Hepatocyte (in vitro differentiated cells): ENCODE data around the gene GID8. TPM values are rescaled to one million over a fixed set of nuclear protein-coding genes. Genes with fewer than 3 reads are reported as not detected.

Experiments
- DNase-seq: peaks from one replicate; pipeline ENCODE4 v3.0.0-alpha.2; 2016; ENCODE audit warnings: low spot score
- H2AFZ ChIP-seq: fragments of 200-600 bp; sonication (generic); 2 replicates; pipeline ENCODE4 v1.6.0; 2016; ENCODE audit warnings: antibody characterized with exemption, mild to moderate bottlenecking
- H3K27ac ChIP-seq: fragments of 200-600 bp; sonication (generic); 2 replicates; pipeline ENCODE4 v1.5.1; 2016; ENCODE audit warnings: mild to moderate bottlenecking
- H3K27me3 ChIP-seq: fragments of 200-600 bp; sonication (generic); 2 replicates; pipeline ENCODE4 v1.6.1; 2016
- H3K36me3 ChIP-seq: fragments of 200-600 bp; sonication (generic); replicated peaks from 2 replicates; pipeline ENCODE4 v1.5.1; 2016; ENCODE audit warnings: low read depth; ENCODE audit not compliant: insufficient read depth
- H3K4me1 ChIP-seq: fragments of 200-600 bp; sonication (generic); 2 replicates; pipeline ENCODE4 v1.5.1; 2016; ENCODE audit warnings: mild to moderate bottlenecking, moderate library complexity; ENCODE audit not compliant: insufficient read depth
- H3K4me2 ChIP-seq: fragments of 200-600 bp; sonication (generic); 2 replicates; pipeline ENCODE4 v1.6.0; 2016
- H3K4me3 ChIP-seq: fragments of 200-600 bp; sonication (generic); 2 replicates; pipeline ENCODE4 v1.5.1; 2016; ENCODE audit warnings: mild to moderate bottlenecking
- H3K79me2 ChIP-seq: fragments of 200-600 bp; sonication (generic); 2 replicates; pipeline ENCODE4 v1.6.0; 2017; ENCODE audit warnings: mild to moderate bottlenecking
- H3K9me2 ChIP-seq: fragments of 200-600 bp; sonication (generic); replicated peaks from 2 replicates; pipeline ENCODE4 v1.6.0; 2017; ENCODE audit warnings: mild to moderate bottlenecking; ENCODE audit not compliant: insufficient read depth
- H3K9me3 ChIP-seq: fragments of 200-600 bp; sonication (generic); 2 replicates; pipeline ENCODE4 v1.5.1; 2016; ENCODE audit warnings: low read depth, mild to moderate bottlenecking
- H4K20me1 ChIP-seq: fragments of 200-600 bp; sonication (generic); 2 replicates; pipeline ENCODE4 v1.6.0; 2016; ENCODE audit warnings: mild to moderate bottlenecking; ENCODE audit not compliant: insufficient read depth, poor library complexity, severe bottlenecking
- CTCF ChIP-seq: fragments of 200-600 bp; sonication (generic); IDR thresholded peaks from 2 replicates; pipeline ENCODE4 v1.5.1; 2016; ENCODE audit warnings: antibody characterized with exemption, mild to moderate bottlenecking; ENCODE audit not compliant: poor library complexity
- EZH2 ChIP-seq: fragments of 200-600 bp; sonication (generic); IDR thresholded peaks from 2 replicates; pipeline ENCODE4 v1.6.1; 2016; ENCODE audit warnings: antibody characterized with exemption, mild to moderate bottlenecking, borderline replicate concordance
- EZH2phosphoT487 ChIP-seq: fragments of 200-600 bp; sonication (generic); IDR thresholded peaks from one replicate; pipeline ENCODE4 v1.6.1; 2018; ENCODE audit warnings: antibody characterized with exemption, mild to moderate bottlenecking, low read depth, moderate library complexity; ENCODE audit not compliant: unreplicated experiment, severe bottlenecking
- WGBS: methylation state at CpG from one replicate; pipeline ENCODE4 v1.1.6; 2016; ENCODE audit warnings: low lambda C conversion rate; ENCODE audit errors: missing lambda C conversion rate; 5-methylcytosine and 5-hydroxymethylcytosine counted together
- polyA plus RNA-seq: library from polyadenylated mRNA; unstranded; fragments of >200 nt; fragmentation: Nextera tagmentation; extraction: Ambion mirVana; gene quantifications from 2 replicates; pipeline ENCODE4 v1.2.1, GENCODE V29; 2016
- total RNA-seq: library from RNA; depleted of rRNA; stranded (reverse); fragments of >200 nt; gene quantifications from 2 replicates; pipeline ENCODE4 v1.2.3, GENCODE V29; 2014

The GID8 gene
- total and polyA plus RNA-seq, 2 experiments from 2014 or later = 16.5 to 35.4 TPM

GRCh38 chr20:62947532-62948300 lies 9.8 kb downstream of the GID8 start:
- H3K79me2 ChIP-seq = peaks cover 43% of the 10 kb centered on the region
- 98% methylated on average over 17 of the region's 17 CpGs for WGBS
- no peak overlapping the region for H3K4me3 ChIP-seq
- H3K27ac ChIP-seq = no peak overlapping the region
- no peaks in the 10 kb centered on the region for H3K27me3 ChIP-seq
- H3K9me3 ChIP-seq = no peaks in the 10 kb centered on the region
- TF ChIP-seq CTCF (no peak), EZH2phosphoT487 (no peak)
- H3K4me2 ChIP-seq = no peak overlapping the region
- no peak for DNase-seq
- H4K20me1 ChIP-seq = peaks cover 8% of the 10 kb centered on the region
- H2AFZ ChIP-seq = no peak overlapping the region
- peaks cover 7% of the 10 kb centered on the region for H3K4me1 ChIP-seq
- no peaks in the 10 kb centered on the region for H3K9me2 ChIP-seq
- no peaks in the 10 kb centered on the region for H3K36me3 ChIP-seq

- no peaks in the 10 kb centered on the region for H3K27me3 ChIP-seq
- H2AFZ ChIP-seq = no peak overlapping the region
- no peaks in the 10 kb centered on the region for H3K9me3 ChIP-seq
- peaks cover 19% of the 10 kb centered on the region for H3K4me1 ChIP-seq
- no peak for DNase-seq
- no peak overlapping the region for H3K4me2 ChIP-seq
- no peak overlapping the region for H3K27ac ChIP-seq
- no peak overlapping the region for H3K4me3 ChIP-seq
- TF ChIP-seq EZH2phosphoT487 (no peak), CTCF (no peak), EZH2 (no peak)
- WGBS = 91% methylated on average over 6 of the region's 6 CpGs
- peaks cover 3% of the 10 kb centered on the region for H4K20me1 ChIP-seq
- H3K79me2 ChIP-seq = peaks cover 30% of the 10 kb centered on the region
- H3K36me3 ChIP-seq = no peaks in the 10 kb centered on the region
- no peaks in the 10 kb centered on the region for H3K9me2 ChIP-seq
Observed at GRCh38 chr20:62949153-62949821, 11.3 kb downstream of the GID8 start.

DNA sequence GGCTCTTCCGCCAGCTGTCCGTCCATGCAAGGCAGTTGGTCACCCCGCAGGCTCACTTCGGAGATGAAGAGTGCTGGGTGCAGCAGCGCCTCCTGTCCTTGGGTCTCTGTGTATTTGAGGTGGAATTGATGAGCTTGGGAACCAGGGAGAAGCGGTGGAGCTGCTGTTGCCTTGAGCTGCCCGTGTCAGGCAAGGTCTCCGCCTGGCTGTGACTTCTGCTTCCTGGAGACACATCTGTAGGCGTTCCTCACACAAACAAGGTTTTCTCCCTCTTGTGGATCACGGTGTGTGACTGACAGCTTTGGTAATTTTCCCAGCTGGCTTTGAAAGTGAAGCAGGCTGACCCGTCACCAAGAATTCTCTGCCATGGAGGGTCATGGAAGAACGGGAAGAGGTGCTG lies 12.0 kb downstream of the GID8 start:
- TF ChIP-seq EZH2phosphoT487 (no peak), EZH2 (no peak), CTCF (no peak)
- no peak overlapping the region for H3K27ac ChIP-seq
- no peak overlapping the region for H3K4me2 ChIP-seq
- peaks cover 29% of the 10 kb centered on the region for H3K79me2 ChIP-seq
- H3K4me1 ChIP-seq = peaks cover 26% of the 10 kb centered on the region
- no peak overlapping the region for H2AFZ ChIP-seq
- no peaks in the 10 kb centered on the region for H3K27me3 ChIP-seq
- no peaks in the 10 kb centered on the region for H3K36me3 ChIP-seq
- H3K9me2 ChIP-seq = no peaks in the 10 kb centered on the region
- DNase-seq = no peak
- WGBS = 86% methylated on average over 12 of the region's 12 CpGs
- no peak overlapping the region for H3K4me3 ChIP-seq
- H3K9me3 ChIP-seq = no peaks in the 10 kb centered on the region
- H4K20me1 ChIP-seq = peaks cover 3% of the 10 kb centered on the region
